ENCODE measurements around the gene B4GALT5.

Gene B4GALT5

GRCh38 chr20:49646528-49646927 lies 67.2 kb downstream of the B4GALT5 start:
- DNase-seq (ENCODE audit: extremely low read depth, low read depth), result no peak
- TF ChIP-seq CTCF (IDR thresholded peaks at IDR 0.05; ENCODE audit: low read depth, low read length, missing control alignments), result no peak
- no peak overlapping the region for H3K4me3 ChIP-seq (replicated peaks; ENCODE audit: low read depth, low read length)

DNA sequence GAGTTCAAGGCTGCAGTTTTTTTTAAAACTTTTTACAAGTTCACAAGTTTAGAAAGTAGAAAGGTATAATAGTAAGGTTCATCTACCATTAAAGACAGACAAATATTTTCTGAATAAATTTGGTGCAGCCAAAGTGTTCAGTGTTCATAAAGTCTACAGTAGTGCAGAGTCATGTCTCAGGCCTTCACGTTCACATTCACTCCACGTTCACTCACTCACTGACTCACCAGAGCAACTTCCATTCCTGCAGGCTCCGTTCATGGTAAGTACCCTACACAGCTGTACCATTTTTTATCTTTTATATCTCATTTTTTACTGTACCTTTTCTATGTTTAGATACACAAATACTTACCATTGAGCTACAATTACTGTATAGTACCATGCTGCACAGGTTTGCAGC lies 67.6 kb downstream of the B4GALT5 start:
- DNase-seq (ENCODE audit: extremely low read depth, low read depth), result no peak
- H3K4me3 ChIP-seq (replicated peaks; ENCODE audit: low read depth, low read length), result no peak overlapping the region
- no peak for TF ChIP-seq CTCF (IDR thresholded peaks at IDR 0.05; ENCODE audit: low read depth, low read length, missing control alignments)

DNA sequence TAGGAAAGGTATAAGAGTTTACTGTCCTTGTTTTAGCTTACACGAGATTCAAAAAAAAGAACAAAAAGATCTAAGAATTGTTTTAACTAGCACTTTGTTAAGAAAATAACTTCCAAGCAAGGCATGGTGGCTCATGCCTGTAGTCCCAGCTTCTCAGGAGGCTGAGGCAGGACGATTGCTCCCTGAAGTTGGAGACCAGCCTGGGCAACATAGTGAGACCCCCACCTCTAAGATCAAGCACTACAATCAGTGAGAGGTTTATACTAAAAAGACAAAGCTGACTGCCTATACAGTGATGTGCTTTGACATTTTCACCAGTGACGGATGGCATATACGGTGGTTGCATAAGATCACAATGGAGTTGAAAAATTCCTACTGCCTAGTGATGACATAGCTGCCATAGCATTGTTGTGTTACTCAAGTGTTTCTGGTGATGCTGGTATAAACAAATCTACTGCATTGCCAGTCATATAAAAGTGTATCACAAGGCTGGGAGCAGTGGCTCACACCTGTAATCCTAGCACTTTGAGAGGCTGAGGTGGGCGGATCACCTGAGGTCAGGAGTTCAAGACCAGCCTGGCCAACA lies 68.6 kb downstream of the B4GALT5 start:
- TF ChIP-seq CTCF (IDR thresholded peaks at IDR 0.05; ENCODE audit: low read depth, low read length, missing control alignments), result no peak
- no peak for DNase-seq (ENCODE audit: extremely low read depth, low read depth)
- no peak overlapping the region for H3K4me3 ChIP-seq (replicated peaks; ENCODE audit: low read depth, low read length)

DNA sequence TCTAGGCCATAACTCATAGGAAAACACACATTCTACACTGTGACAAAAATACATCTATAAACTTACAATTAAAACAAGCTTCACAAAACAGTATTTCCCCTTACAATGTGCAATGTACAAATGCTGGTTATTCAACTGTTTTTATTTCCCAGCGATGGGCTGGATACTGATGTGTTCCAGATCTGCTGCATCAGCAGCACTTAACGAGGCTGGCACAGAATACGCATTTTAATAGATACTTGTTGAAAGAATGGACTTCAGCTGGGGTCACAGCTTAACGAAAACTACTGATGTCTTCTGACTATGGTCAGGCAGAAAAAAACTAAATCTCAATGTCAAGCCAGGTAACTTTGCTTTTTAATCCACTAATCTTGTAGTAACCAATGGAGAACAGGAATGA lies 70.9 kb downstream of the B4GALT5 start:
- no peak overlapping the region for H3K4me3 ChIP-seq (replicated peaks; ENCODE audit: low read depth, low read length)
- no peak for TF ChIP-seq CTCF (IDR thresholded peaks at IDR 0.05; ENCODE audit: low read depth, low read length, missing control alignments)
- no peak for DNase-seq (ENCODE audit: extremely low read depth, low read depth)

- no peak overlapping the region for H3K4me3 ChIP-seq (replicated peaks; ENCODE audit: low read depth, low read length)
- TF ChIP-seq CTCF (IDR thresholded peaks at IDR 0.05; ENCODE audit: low read depth, low read length, missing control alignments), result no peak
- DNase-seq (ENCODE audit: extremely low read depth, low read depth), result no peak
Measured at GRCh38 chr20:49641683-49642656, 71.7 kb downstream of the B4GALT5 start.

DNA sequence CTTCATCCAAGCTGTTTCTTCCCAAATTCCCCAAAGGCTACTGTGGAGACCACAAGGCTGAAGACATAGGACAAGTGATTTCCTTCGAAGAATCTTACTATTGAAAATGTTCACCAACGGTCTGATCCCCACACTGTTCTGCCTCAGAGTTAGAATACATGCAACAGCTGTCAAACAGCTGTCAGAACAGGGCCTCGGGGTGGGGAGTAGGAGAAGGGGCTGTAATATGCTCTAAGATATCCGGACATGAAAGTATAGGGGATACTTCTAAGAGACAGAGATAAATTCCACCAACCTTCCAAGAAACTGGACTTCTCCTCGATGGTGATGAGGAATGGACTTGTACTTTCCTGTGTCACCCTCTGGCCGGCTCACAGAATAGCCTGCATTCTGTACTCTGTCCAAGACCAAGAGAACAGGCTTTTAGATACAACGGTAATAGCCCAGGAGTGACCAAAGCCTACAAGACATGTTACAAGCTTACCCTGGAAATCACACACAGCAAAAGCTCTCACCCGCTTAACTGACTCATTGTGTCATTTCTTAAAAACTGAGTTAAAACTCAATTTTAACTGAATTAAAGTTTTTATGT lies 76.5 kb downstream of the B4GALT5 start:
- no peak for TF ChIP-seq CTCF (IDR thresholded peaks at IDR 0.05; ENCODE audit: low read depth, low read length, missing control alignments)
- DNase-seq (ENCODE audit: extremely low read depth, low read depth), result no peak
- no peak overlapping the region for H3K4me3 ChIP-seq (replicated peaks; ENCODE audit: low read depth, low read length)
